Right atrium auricular region (tissue), 2 donors: Measurements from ENCODE around the gene NUP153. TPM values are rescaled to one million over a fixed set of nuclear protein-coding genes. Genes with fewer than 3 reads are reported as not detected.

Experiments used
- DNase-seq: peaks from one replicate; pipeline ENCODE4 v3.0.0-alpha.2; 2019; ENCODE audit warnings: low spot score
- H3K27ac ChIP-seq, 2 donors: fragments of 200-600 bp; sonication (generic); 1 replicate in 1 of 2; 2 replicates in 1 of 2; pipeline ENCODE4 v1.5.1; 2016 to 2019
- H3K27me3 ChIP-seq, 2 donors: fragments of 200-600 bp; sonication (generic); one replicate each; pipeline versions ENCODE4 v1.5.1 to v1.6.0; 2017 to 2019
- H3K36me3 ChIP-seq: fragments of 200-600 bp; sonication (generic); one replicate; pipeline ENCODE4 v1.5.1; 2016
- H3K4me1 ChIP-seq, 2 donors: fragments of 200-600 bp; sonication (generic); one replicate each; pipeline versions ENCODE4 v1.5.1 to v1.6.0; 2017 to 2019
- H3K4me3 ChIP-seq, 2 donors: fragments of 200-600 bp; sonication (generic); 1 replicate in 1 of 2; 2 replicates in 1 of 2; pipeline ENCODE4 v1.5.1; 2017 to 2019; ENCODE audit warnings: mild to moderate bottlenecking in 1 of 2, moderate library complexity in 1 of 2
- H3K9me3 ChIP-seq, 2 donors: fragments of 200-600 bp; sonication (generic); one replicate each; pipeline ENCODE4 v1.5.1; 2019
- CTCF ChIP-seq, 2 donors: fragments of 200-600 bp; sonication (generic); IDR thresholded peaks; one replicate each; pipeline ENCODE4 v1.5.1; 2019; ENCODE audit warnings: antibody characterized with exemption in 2 of 2
- total RNA-seq, 2 donors: library from RNA; depleted of rRNA; stranded (reverse); fragments of >200 nt; gene quantifications; one replicate each; pipeline ENCODE4 v1.1.0, GENCODE V29; 2016

NUP153 gene
- total RNA-seq, 2 donors from 2014 or later: 23.1 to 28.5 TPM

DNA sequence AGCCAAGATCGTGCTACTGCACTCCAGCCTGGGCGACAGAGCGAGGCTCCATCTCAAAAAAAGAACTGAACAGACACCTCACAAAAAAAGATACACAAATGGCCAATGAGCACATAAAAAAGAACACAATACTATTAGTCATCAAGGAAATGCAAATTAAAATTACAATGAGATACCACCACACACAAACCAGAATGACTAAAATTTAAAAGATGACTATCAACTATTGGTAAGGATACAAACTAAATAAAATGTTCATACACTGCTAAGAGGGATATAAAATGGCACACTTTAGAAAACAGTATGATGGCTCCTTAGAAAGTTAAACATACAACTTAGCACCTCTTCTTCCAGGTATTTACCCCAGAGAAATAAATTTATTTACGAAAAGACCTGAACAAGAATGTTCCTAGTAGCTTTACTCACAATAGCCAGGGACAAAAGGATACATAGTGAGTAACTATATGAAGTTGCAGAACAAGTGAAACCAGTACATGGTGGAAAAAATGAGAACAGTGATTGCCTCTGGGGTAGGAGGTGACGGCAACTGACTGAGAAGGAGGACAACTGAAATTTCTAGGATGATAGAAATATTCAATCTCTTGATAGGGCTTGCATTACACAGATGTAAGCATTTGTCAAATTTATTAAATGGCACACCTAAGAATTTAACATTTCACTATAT is 53.4 kb downstream of the NUP153 start:
- H3K27me3 ChIP-seq: no peaks in the 10 kb centered on the region
- H3K27ac ChIP-seq: no peak overlapping the region
- no peak overlapping the region for H3K4me3 ChIP-seq
- no peaks in the 10 kb centered on the region for H3K9me3 ChIP-seq
- H3K36me3 ChIP-seq: peaks cover 2% of the 10 kb centered on the region
- TF ChIP-seq CTCF (IDR thresholded peaks at IDR 0.05): no peak
- no peak for DNase-seq
- H3K4me1 ChIP-seq: peaks cover 0 to 11% of the 10 kb centered on the region in 2 donors

- H3K4me1 ChIP-seq: no peaks in the 10 kb centered on the region
- no peak for TF ChIP-seq CTCF (IDR thresholded peaks at IDR 0.05)
- H3K4me3 ChIP-seq: no peak overlapping the region
- no peaks in the 10 kb centered on the region for H3K27me3 ChIP-seq
- no peak for DNase-seq
- no peaks in the 10 kb centered on the region for H3K9me3 ChIP-seq
- H3K36me3 ChIP-seq: peaks cover 25% of the 10 kb centered on the region
- no peak overlapping the region for H3K27ac ChIP-seq
Observed at GRCh38 chr6:17650656-17651309, 55.9 kb downstream of the NUP153 start.

- H3K4me3 ChIP-seq: no peak overlapping the region
- no peaks in the 10 kb centered on the region for H3K27me3 ChIP-seq
- H3K36me3 ChIP-seq: peaks cover 45% of the 10 kb centered on the region
- H3K9me3 ChIP-seq: no peaks in the 10 kb centered on the region
- no peaks in the 10 kb centered on the region for H3K4me1 ChIP-seq
- no peak overlapping the region for H3K27ac ChIP-seq
- no peak for TF ChIP-seq CTCF (IDR thresholded peaks at IDR 0.05)
- no peak for DNase-seq
Observed at GRCh38 chr6:17648745-17649144, 58.0 kb downstream of the NUP153 start.

GRCh38 chr6:17640477-17640917 is 66.2 kb downstream of the NUP153 start:
- Histone ChIP-seq H3K4me1 (no peaks in the 10 kb centered on the region), H3K36me3 (peaks cover 56% of the 10 kb centered on the region), H3K9me3 (no peaks in the 10 kb centered on the region), H3K27me3 (no peaks in the 10 kb centered on the region), H3K4me3 (no peak overlapping the region), H3K27ac (no peak overlapping the region)
- no peak for DNase-seq
- no peak for TF ChIP-seq CTCF (IDR thresholded peaks at IDR 0.05)

DNA sequence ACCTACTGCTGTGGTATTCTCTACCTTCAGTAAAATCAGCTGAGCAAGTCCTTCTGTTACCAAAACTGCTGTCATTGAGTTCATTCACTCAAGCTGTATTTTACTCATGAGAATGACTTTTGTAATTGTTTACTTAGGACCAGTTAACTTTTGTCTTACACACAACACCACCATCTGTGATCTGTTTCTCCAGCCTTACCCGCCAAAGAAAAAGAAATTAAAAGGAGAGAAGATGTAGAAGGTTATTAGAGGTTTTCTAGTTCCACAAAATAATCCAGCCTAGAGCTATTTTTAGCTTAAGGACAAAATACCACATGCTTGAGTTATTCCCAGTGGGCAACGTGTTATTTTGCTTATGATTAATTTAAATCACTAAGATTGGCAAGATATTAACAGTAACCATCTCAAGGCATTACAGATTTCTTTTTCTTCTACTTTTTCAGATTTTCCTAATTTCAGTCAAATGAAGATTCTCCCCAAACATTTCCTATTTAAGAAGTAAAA is 68.5 kb downstream of the NUP153 start:
- no peak overlapping the region for H3K4me3 ChIP-seq
- peaks cover 0 to 5% of the 10 kb centered on the region in 2 donors for H3K4me1 ChIP-seq
- TF ChIP-seq CTCF (IDR thresholded peaks at IDR 0.05): no peak
- no peak for DNase-seq
- peaks cover 34% of the 10 kb centered on the region for H3K36me3 ChIP-seq
- no peak overlapping the region for H3K27ac ChIP-seq
- H3K27me3 ChIP-seq: no peaks in the 10 kb centered on the region
- H3K9me3 ChIP-seq: no peaks in the 10 kb centered on the region
